Testis (tissue), 2 donors: Measurements from ENCODE around the gene PRKAR1B.

Source experiments
- POLR2A ChIP-seq: fragments of 450-650 bp; IDR thresholded peaks from one replicate; pipeline ENCODE4 v1.6.1; 2017; ENCODE audit warnings: antibody characterized with exemption, mild to moderate bottlenecking, moderate library complexity
- TF ChIP-seq, protein P1 (sequence below), 3 experiments: fragments of 450-650 bp in 2 of 3; fragments of 200-600 bp in 1 of 3; sonication (generic) in 1 of 3; IDR thresholded peaks; one replicate each; pipeline ENCODE4 v1.5.1; 2016 to 2019; ENCODE audit warnings: antibody characterized with exemption in 3 of 3, mild to moderate bottlenecking in 2 of 3, moderate library complexity in 1 of 3

DNA sequence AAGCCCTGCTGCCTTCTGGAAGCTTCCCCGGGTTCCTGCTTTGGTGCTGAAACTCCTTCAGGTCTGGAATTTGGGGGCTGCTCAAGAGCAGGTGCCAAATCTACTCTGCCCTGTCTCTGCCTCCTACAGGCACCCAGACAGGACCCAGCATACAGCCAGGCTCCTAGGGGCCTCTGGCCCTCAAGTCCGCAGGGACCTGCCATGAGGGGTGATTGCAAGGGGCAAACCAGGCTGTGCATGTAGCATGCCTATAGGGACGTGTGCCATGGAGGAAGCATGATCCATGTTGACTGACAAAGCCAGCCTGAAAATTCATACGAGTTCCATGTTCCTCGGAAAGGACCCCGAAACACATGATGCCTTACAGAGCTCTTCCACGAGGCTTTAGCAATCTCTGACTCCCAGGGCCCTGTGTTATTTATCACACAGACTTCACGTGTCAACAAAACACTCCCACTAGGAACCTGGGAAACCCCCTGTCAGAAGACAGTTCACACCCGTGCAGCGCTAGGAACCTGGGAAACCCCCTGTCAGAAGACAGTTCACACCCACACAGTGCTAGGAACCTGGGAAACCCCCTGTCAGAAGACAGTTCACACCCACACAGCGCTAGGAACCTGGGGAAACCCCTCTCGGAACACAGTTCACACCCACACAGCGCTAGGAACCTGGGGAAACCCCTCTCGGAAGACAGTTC, 75.9 kb downstream of the PRKAR1B start:
- TF ChIP-seq, protein P1, sequence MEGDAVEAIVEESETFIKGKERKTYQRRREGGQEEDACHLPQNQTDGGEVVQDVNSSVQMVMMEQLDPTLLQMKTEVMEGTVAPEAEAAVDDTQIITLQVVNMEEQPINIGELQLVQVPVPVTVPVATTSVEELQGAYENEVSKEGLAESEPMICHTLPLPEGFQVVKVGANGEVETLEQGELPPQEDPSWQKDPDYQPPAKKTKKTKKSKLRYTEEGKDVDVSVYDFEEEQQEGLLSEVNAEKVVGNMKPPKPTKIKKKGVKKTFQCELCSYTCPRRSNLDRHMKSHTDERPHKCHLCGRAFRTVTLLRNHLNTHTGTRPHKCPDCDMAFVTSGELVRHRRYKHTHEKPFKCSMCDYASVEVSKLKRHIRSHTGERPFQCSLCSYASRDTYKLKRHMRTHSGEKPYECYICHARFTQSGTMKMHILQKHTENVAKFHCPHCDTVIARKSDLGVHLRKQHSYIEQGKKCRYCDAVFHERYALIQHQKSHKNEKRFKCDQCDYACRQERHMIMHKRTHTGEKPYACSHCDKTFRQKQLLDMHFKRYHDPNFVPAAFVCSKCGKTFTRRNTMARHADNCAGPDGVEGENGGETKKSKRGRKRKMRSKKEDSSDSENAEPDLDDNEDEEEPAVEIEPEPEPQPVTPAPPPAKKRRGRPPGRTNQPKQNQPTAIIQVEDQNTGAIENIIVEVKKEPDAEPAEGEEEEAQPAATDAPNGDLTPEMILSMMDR (IDR thresholded peaks at IDR 0.05), result no peak
- no peak for TF ChIP-seq POLR2A
